GM19455 (cell line): ENCODE data around the gene SLC25A20.

Experiments used
- ATAC-seq: cut with Tn5 transposase; IDR thresholded peaks from one replicate; pipeline ENCODE4 v1.9.1; 2021; ENCODE audit not compliant: unreplicated experiment

Gene SLC25A20

DNA sequence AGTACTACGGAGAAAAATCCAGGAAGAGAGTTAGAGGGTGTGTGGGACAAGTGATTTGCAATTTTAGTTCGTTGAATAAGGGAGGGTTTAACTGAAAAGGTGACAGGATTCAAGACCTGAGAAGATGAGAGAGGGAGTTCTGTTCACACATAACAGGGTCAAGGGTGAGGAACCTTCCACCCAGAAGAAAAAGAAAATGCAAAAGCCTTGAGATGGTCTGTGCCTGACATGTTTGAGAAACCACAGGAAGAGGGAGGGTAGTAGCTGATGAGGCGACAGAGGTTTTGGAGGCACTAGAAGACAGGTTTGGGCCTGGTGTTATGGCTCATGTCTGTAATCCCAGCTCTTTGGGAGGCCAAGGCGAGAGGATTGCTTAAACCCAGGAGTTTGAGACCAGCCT lies 591 bp upstream of the SLC25A20 start:
- ATAC-seq, result no peak

DNA sequence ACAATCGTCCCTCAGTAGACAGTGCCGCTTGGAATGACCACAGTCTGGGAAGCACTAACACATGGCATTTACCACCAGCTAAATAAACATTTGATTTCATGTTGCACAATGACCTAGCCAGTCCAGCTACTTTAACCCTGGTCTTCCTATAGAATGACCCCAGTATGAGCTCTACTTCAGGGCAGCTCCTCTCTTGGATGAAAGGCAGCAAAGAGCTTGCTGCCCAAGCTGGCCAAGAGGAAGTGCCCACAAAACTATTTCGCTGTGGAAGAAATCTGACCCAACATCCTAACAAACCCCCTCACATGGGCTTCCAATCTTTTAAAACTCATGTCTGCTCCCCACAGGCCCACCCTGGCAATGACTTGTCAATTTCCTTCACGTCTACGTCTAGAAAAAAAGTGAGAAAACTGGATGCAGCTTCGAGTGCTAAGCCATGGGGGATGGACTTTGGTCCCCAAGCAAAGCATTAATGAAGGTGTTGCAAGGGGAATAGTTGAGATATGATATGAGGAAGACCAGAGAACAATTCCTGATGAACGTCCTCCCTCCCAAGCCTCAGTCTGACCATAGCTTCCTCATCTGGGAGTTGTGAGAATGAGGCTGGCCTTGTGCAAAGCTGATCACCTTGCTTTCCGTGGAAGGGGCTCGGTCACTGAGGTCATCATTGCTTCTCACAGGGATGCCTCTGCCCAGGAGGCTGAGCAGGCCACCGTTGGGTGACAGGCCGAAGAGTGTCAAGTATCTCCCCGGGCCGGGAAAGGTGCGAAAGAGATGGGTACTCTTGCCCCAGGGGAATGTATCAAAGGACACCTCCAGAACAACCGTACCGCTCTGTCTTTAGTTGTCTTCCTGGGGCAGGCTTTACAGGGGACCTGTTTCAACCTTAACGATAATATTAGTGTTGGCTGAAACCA lies 964 bp downstream of the SLC25A20 start:
- no peak for ATAC-seq

- no peak for ATAC-seq
These were observed 1.7 kb downstream of the SLC25A20 start for GRCh38 chr3:48896936-48897335.

DNA sequence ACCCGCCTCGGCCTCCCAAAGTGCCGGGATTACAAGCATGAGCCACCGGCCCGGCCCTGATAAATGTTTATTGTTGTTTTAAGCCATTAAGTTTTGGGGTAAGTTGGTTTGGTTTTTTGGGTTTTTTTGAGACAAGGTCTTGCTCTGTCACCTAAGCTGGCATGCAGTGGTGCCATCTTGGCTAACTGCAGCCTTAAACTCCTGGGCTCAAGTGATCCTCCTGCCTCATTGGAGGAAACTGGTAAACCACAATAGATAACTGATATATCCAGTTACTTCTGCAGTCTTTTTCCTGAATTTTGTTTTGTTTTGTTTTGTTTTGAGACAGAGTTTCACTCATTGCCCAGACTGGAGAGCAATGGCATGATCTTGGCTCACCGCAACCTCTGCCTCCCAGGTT lies 4.2 kb downstream of the SLC25A20 start:
- ATAC-seq, result no peak

DNA sequence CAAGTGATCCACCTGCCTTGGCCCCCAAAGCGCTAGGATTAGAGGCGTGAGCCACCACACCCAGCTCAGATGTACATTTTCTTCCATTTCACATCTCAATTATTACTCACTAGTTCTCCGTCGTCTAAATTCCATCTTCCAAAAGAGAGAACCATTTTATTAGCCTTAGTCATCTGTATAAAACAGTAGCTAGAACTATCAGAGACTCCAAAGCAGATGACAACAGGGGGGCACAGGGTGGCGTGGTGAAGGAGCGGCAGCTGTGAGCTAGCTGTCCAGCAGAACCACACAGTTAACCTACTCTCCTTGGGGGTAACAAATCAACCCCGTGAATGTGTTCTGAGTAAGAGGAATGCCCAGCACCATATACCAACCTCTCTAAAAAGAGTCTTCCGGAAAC lies 7.1 kb downstream of the SLC25A20 start:
- no peak for ATAC-seq

GRCh38 chr3:48885753-48886152 lies 12.9 kb downstream of the SLC25A20 start:
- ATAC-seq, result no peak

DNA sequence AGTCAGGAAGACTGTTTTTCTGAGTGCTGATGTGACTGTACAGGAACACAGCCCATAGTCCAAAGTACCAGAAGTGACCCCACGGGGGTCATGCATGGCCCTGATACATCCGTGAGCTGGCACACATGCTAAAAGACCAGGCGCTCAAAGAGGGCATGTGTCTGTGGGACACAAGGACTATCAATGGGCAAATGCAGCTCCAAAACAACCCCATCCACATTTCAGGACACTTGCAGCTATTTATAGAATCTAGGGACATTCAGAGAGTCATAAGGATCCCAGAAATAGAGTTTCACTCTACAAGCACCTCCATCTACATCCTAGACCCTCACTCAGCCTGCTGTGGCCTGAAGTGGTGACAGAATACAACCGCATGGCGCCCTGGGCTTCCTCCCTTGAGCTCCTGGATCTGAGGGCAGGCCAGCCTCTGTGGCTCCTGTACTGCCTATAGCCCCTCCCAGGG lies 17.0 kb downstream of the SLC25A20 start:
- ATAC-seq, result no peak

GRCh38 chr3:48881006-48881405 lies 17.7 kb downstream of the SLC25A20 start:
- ATAC-seq, result no peak

GRCh38 chr3:48879994-48880377 lies 18.7 kb downstream of the SLC25A20 start:
- no peak for ATAC-seq

DNA sequence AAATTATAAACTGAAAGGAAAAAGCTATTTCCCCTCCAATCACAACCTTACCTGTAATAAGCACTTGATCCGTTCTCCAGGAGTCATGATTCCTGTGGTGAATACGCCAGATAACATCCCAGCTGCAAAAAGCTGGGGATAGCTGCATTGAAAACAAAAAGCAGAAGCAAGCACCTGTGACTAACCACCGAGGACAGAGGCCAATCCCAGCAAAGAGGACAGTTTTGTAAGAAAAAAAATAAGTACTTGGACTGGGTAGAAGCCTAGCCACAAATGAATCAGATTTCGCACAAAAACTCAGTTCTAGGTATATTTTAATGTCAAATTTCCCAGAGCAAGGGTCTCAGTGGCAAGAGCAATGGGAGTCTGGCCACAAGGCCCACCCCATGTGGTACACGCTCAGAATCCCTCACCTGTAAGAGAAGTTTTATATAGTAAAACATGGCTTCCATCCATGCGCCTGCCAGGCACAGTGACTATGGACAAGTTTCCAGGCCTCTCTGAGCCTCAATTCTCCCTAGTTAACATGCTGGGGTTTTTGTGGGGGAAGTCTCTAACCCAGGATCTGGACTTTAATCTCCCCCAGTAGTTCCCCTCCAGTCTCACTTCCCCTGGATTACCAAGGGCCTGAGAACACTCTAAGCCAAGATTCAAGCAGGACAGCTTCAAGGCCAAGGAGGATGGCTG lies 19.2 kb downstream of the SLC25A20 start:
- no peak for ATAC-seq

GRCh38 chr3:48877671-48878070 lies 21.0 kb downstream of the SLC25A20 start:
- ATAC-seq, result no peak

DNA sequence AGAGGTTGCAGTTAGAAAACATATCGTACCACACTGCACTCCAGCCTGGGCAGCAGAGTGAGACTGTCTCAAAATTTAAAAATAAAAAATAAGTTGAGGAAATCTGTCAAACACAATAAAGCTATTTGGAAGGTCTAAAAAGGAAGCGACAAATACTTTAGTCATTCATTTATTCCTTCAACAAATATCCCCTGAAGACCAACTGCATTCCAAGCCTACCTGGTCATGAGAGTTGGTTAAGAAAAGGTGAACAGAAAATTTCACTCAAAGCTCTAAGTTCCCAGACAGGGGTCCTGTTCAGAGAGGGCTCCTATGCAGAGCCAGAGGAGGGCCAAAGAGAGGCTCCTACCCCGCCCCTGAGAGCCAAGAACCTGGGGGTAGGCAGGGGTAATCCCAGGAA lies 35.6 kb downstream of the SLC25A20 start:
- no peak for ATAC-seq

DNA sequence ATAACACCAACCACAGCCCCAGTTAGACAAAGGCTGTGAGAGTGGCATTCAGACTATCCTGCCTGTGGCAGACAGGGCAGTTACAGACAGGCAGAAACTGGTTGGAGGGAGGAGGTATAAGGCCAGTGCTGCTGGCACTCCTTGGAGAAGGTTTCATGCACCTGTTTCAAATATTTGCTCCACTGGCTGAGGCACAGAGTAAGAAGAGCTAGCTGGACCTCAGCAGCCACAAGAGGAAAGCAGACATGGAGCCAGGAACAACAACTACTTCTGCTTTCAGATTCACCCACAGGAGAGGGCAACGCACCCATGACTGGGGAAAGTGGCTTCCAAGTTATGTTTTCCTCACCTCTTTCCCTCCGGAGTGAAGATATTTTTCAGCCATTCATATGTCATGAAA lies 39.5 kb downstream of the SLC25A20 start:
- ATAC-seq, result no peak

- ATAC-seq, result no peak
These were observed 40.0 kb downstream of the SLC25A20 start for GRCh38 chr3:48858709-48859108.

DNA sequence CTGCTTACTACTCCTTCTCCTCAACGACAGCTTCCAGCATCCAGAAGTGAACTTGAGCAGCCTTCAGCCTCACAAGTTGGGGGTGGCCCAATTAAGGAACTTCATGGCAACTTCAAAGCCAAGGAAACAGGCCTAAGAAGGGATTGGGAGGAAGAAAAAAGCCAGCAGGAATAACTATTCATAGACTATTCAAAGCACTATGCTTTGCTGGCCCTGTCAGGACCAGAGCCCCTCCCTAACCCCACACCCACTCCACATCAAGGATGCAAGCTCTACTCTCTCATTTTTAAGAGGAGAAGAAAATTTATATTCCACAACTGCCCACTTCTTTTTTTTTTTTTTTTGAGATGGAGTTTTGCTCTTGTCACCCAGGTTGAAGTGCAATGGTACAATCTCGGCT lies 41.0 kb downstream of the SLC25A20 start:
- no peak for ATAC-seq

DNA sequence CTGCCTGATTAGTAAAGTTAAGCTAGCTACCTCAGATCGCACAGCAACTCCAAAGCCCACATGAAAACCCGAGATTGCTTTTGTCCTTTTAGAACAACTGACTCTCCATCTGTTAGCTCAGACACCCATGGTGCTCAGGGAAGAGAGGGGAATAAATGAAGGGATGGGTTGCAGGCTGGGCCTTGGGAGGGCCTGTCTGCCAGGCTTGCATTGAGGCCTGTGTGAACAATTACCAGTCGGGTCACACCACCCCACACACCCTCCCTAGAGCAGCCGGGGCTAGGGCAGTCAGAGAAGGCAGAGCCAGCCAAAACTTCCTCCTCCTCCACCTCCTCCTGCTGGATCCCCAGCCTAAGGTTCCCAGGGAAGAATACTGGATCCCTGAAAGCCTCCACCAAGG lies 42.2 kb downstream of the SLC25A20 start:
- no peak for ATAC-seq

DNA sequence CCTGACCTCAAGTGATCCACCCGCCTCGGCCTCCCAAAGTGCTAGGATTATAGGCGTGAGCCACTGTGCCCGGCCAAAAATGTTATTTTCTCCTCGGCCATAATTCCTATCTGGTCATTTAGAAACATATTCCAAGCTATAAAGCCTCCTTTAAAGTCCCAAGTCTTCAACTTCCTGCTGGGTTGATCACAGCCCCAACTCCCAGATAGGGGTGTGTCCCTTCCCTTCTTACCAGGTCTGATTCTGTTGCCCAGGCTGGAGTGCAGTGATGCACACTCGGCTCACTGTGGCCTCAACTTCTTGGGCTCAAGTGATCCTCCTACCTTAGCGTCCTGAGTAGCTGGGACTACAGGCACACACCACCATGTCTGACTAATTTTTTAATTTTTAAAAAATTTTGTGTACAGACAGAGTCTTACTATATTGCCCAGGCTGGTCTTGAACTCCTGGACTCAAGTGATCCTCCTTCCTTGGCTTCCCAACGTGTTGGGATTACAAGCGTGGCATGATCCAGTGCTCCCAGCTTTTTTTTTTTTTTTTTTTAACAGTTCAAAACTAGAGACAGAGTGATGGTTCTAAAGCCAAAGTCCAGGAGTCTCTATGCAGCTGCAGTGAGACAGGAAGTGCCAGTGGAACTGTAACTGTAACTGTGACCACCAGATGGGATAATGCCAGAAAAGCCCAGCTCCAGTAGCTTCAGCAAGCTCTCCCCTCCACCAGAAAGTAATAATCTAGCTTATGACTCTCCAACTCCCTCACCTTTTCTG lies 42.8 kb downstream of the SLC25A20 start:
- ATAC-seq, result no peak

GRCh38 chr3:48852151-48852550 lies 46.5 kb downstream of the SLC25A20 start:
- no peak for ATAC-seq

DNA sequence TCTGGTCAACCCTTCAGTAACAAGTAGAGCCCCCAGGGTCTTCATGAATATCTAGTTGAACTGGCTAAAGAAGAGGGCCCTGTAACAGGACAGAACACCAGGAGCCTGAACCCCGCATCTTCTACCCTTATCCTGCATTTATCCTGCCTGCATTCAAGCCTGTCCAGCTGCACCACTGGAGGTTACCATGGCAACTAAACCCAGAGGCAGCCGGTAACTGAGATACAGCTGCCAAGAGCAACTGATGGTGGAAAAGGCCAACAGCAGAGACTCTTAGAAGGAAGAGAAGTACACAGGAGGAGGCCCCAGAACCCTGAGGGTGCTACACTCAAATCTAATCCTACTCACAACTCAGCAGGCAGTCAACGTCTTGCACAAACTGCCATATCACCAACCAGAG lies 47.3 kb downstream of the SLC25A20 start:
- ATAC-seq, result no peak

DNA sequence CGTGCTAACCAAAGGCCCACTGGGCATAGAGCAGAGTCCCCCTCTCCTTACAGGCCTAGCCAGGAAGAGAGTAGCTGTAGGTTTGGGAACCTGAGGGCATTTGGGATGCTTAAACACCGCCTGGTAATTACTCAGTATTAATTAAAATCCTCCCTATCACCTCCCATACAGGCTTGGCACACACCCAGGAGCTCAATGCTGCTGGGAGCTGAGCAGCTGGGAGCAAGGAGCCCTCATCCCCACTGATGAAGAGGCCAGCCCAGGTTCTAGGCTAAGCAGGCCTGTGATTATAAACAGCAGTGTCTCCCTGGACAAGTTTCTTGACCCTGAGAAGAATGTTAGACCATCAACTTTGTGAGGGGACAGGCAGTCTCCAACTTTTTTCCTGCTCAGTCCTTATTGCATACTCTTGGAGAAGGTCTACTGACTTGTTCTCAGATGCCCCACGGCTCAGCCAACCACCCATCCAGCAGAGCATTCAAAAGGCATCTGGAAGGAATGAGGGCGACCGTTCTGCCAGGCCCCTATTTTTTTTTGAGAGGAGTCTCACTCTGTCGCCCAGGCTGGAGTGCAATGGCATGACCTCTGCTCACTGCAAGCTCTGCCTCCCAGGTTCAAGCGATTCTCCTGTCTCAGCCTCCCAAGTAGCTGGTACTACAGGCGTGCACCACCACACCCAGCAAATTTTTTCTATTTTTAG lies 49.7 kb downstream of the SLC25A20 start:
- ATAC-seq, result no peak
